Loucy (cell line): ENCODE results near the gene PTPRN2.

Experiments
- EZH2phosphoT487 ChIP-seq: fragments of 200-600 bp; IDR thresholded peaks from 2 replicates; pipeline ENCODE4 v1.6.1; 2018; ENCODE audit warnings: antibody characterized with exemption, mild to moderate bottlenecking, moderate library complexity, borderline replicate concordance
- TF ChIP-seq, protein P1 (sequence below): fragments of 200-600 bp; sonication (generic); conservative IDR thresholded peaks from 2 replicates; pipeline ENCODE4 v1.5.1; 2014; ENCODE audit warnings: mild to moderate bottlenecking, antibody characterized with exemption, low read length

GRCh38 chr7:158016180-158017097, 571.2 kb downstream of the PTPRN2 start:
- TF ChIP-seq, protein P1, sequence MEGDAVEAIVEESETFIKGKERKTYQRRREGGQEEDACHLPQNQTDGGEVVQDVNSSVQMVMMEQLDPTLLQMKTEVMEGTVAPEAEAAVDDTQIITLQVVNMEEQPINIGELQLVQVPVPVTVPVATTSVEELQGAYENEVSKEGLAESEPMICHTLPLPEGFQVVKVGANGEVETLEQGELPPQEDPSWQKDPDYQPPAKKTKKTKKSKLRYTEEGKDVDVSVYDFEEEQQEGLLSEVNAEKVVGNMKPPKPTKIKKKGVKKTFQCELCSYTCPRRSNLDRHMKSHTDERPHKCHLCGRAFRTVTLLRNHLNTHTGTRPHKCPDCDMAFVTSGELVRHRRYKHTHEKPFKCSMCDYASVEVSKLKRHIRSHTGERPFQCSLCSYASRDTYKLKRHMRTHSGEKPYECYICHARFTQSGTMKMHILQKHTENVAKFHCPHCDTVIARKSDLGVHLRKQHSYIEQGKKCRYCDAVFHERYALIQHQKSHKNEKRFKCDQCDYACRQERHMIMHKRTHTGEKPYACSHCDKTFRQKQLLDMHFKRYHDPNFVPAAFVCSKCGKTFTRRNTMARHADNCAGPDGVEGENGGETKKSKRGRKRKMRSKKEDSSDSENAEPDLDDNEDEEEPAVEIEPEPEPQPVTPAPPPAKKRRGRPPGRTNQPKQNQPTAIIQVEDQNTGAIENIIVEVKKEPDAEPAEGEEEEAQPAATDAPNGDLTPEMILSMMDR = no peak
- TF ChIP-seq EZH2phosphoT487 = no peak
